GM20431 (cell line): ENCODE results near the gene TBC1D7.

ENCODE experiments used
- in situ Hi-C: fragments of 300-500 bp; cut with MseI, MboI; formaldehyde crosslinking; loops from one replicate; pipeline ENCODE4 v1.15.0; 2020; ENCODE audit warnings: low sequenced_read_pairs; ENCODE audit not compliant: unreplicated experiment

The TBC1D7 gene

DNA sequence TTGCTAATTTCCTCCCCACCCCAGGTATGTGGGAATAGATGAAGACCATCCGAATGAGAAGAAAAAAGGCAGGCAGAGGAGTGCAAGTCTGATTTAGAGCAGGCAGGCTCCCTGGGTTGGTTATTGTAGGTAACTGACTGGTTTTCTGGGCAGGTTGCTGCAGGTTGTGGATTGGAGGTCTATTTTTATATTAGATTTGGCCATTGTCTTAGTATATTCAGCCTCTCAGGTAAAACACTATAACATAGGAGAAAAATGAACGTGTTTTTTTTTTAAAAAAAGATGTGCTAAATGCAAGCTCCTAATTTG, 492 bp upstream of the TBC1D7 start:
- in situ Hi-C loops = loop anchor here (25.0 kb wide), 1 partner anchor 208 kb away; no protein-coding TSS in a partner anchor

DNA sequence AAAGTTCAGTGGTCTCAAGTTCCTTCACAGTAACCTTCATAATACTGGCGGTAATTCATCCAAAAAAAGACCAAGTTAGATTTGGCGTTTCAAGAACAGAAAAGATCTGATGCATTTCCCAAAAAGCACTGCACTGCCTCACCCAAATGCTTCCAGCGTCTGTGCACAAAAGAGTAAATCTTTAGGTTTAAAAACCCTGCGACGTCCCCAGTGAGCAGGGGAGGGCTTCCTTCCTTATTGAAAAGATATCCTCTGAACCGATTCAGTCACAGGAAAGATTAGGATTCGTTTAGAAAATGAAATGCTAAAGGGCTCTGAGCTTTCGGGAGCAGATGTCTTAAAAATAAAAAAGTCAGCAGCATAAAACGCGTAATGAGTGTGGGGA, 654 bp downstream of the TBC1D7 start:
- in situ Hi-C loops = loop anchor here (25.0 kb wide), 1 partner anchor 210 kb away; no protein-coding TSS in a partner anchor

DNA sequence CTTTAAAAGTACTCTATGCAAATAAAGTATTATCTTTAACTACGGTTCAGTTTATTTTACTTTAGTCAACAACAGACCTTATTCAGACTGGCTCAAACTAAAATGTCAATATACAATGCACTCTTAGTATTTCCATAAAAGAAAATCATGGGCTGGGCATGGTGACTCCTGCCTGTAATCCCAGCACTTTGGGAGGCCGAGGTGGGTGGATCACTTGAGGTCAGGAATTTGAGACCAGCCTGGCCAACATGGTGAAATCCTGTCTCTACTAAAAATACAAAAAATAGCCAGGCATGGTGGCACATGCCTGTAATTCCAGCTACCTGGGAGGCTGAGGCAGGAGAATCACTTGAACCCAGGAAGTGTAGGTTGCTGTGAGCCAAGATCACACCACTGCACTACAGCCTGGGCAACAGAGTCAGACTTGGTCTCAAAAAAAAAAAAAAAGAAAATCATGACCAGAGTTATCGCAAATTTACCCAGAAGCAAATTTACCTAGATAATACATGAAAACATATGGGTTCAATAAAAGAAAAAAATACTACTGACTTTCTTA, 2.2 kb downstream of the TBC1D7 start:
- in situ Hi-C loops = loop anchor here (25.0 kb wide), 1 partner anchor 211 kb away; no protein-coding TSS in a partner anchor

DNA sequence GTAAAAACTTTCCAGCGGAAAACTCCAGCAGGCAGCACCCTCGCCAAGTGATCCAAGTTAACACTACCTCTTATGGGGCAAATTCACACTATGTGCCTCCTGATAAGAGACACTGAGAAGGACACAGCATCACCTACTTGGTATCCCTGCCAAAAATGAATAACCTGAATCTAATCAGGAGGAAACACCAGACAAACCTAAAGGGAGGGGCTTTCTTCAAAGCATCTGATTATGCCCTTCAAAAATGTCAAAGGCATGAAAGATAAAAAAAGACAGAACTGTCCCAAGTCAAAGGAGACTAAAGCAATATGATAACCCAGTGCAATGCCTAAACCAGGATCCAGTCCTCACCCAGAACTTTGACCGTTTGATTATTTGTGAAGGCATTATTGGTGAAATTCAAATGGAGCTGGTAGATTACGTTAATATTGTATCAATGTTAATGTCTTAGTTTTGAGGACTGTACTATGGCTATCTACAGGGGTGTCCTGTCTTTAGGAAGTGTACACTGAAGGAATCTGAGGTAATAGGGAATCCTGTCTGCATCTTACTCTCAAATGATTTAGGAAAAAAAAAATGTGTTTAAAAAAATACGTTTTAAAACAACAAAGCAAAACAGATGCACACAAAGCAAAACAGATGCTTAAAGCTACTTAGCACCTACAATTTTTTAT, 8.3 kb downstream of the TBC1D7 start:
- in situ Hi-C loops = no loop called here

DNA sequence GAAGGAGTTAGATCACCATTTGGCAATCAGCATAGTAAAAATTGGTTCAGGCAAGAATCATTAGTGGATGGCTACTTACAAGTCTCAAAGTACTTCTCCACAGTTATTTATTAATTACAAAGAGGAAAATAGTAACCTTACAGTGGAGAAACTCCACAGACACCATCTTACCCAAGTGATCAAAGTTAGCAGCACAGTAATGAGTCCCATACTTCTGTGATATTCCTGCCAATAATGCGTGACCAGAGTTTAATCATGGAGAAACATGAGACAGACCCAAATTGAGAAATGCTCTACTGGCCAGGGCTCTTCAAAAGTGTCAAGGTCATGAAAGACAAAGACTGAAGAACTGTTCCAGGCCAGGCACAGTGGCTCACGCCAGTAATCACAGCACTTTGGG, 9.5 kb downstream of the TBC1D7 start:
- in situ Hi-C loops = no loop called here

DNA sequence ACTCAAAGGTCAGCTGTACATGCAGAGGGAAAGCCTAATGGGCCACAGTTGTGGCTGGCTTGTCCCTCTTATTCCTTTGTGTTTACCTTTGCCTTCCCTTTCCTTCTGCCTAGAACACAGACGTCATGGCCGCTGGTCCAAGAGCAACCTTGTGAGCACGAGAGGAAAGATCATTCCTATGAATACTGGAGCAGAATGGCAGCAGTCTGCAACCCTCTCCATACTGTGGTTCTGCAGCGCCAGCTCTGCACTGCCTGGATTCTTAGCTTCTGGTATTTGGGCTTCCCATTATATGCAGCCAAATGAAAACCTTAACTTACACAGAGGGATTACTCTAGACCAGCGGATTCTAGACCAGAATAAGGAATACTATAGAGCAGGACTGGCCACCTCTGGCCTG, 12.4 kb downstream of the TBC1D7 start:
- in situ Hi-C loops = no loop called here

DNA sequence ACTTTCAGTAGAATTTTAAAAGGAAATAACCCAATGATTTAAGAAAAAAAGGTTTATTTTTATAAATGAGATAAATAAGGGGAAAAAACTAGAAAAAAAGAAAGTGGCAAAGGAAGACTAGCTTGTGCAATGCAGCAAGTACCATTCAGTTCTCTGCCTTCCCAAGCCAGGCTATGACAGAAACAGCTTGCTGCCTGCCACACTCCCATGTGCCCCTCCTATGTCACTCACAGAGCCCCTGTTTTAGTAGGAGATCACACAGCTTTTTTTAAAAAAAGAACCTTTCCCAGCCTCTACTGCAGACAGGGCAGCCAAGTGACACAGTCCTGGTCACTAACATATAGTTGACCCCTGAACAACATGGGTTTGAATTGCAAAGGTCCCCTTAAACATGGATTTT, 13.5 kb downstream of the TBC1D7 start:
- in situ Hi-C loops = no loop called here

DNA sequence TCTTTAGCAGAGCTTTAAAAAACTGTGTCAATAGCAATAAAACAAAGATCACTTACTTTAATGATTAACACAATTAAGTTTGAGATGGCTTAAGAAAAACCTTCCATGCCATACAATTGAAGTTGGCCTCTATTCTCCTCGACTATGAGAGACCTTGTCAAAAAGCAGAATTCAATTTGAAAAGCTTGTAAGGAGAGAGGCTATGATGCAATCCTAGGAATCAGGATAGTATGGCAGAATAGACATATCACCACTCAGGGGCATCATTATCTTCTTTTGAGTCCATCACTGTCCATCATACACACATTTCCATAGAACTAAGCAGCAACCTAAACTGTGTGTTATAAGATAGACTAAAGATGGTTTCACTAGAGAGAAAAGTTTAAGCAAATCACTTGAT, 17.2 kb downstream of the TBC1D7 start:
- in situ Hi-C loops = no loop called here

DNA sequence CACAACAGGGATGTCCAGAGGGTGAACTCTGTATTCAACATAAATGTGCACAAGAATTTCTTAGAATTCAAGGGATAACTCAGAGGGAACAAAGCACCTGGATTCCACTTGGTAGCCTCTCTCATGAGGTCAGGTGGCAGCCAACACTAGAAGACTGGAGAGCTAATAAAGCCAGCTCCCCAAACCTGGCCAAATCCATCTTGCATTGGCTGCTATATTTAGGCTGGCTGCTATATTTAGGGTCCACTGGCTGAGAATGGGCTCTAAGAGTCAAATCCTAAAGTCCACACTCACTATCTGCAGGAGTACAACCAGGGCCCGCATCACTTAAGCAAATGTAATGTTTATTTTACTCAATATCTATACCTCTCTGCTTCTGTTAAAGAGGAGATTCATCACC, 20.0 kb downstream of the TBC1D7 start:
- in situ Hi-C loops = no loop called here

DNA sequence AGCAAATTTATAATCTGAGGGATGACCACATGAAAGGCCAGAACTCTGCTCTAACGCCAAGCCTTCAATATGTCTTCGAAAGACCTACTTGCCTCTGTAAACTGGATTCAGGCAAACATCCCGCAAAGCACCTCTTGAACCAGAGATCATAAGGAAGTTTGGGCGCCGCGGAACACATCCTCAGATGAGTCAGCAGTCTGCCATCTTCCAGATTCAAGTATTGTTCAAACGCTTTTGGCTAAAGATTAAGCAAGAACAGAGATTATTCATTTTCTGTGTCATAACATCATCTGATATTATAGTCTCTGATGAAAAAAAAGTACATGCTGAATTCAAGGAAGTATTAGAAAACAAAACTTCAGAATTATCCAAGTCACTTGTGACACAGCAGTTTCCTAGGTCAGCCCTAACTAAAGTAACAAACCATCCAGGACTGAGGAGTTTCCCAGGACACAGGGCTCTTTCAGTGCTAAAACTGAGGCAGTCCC, 20.8 kb downstream of the TBC1D7 start:
- in situ Hi-C loops = no loop called here

DNA sequence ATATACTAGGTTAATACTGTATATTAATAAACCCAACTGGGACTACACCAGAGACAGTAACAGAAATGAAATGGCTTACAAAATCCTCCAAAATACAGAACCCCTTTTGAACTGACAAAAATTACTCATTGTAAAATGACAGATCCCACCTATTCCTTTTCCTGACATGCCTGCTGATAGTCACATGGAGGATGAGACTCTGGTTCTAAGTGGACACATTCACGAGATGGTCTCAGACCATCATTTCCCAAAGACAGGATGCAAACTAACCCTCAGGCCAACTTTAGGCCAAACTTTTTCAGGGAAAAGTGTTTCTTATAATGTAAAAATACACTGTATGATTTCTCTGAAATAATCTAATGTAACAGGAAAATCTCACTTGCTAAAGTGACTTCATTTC, 22.5 kb downstream of the TBC1D7 start:
- in situ Hi-C loops = no loop called here

DNA sequence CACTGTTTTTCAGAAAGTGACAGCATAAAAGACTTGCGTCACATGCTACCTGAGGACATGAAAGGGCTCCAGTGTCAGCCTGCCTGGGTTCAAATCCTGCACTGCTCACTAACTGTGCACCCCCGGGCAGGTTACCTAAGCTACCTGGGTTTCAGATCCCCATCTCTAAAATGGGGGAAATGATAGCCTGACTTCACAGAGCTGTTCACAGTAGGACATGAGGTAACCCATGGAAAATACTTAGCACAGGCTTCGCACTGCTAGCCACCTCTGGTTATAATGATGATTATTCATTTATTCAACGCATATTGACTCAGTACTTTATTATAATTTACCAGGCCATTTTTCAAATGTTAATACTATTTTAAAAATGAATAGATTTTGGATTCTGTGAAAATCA, 23.0 kb downstream of the TBC1D7 start:
- in situ Hi-C loops = no loop called here

DNA sequence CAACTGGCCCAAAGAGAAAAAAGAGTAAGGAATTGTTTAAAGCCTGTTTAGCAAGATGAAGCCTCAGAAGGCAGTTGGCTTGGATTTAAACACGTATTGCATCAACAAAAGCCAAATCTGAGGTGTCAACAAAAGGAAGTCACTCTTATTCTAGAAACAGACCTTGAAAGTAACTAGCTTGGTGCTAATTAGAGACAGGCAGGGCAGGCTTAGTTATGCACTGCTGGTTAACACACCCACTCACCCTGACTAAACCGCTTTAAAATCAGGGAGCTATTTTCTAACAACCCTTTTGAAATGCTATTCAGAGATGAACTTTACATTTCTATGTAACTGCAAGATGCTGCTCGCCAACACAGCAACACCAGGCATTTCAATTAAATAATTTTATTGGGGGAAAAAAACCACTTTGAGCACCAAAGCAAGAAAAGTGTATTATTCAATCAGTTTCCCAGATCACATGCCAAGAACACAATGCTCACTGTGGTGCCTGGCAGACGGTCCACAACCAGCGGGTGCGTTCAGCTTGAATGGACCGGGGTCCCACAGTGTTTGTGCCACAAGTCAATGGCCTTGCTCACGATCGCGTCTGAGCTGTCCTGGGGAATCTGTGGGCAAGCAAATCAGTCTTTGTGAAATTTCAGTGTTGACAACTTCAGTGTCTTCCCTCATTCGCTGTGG, 23.6 kb downstream of the TBC1D7 start:
- in situ Hi-C loops = no loop called here

DNA sequence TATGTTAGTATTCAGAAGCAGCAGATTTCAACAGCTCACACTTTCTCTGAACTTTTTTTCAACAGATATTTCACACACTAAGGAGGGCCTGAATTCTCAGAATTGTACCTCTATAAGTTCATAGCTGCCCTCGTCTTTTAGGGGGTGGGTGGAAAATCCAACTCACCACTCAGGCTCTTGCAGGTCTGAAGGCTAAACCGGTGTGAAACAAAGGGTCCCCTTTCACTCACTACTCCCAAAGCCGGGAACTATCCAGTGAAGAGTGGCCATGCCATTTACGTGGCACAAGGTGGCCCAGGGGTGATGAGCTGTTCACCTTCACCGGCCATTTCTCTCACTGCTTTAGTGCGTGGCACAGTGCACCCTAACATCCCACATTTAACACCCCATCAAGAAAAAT, 24.2 kb downstream of the TBC1D7 start:
- in situ Hi-C loops = no loop called here

DNA sequence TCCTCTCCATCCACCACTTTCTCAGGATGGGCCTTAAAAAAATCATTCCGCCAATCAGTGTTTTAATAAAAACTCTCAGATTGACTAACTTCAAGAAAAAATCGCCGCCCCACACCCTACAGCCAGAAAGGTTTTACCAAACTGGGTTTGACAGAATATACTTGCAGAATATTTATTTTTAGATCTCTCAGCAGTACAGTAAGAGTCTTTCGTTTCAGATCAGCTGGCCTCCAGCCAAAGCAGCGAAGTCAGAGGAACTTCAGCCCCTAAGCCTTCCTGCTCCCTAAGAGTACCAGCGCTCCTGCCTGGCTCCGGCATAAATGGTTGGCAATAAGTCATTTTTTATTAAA, 24.7 kb downstream of the TBC1D7 start:
- in situ Hi-C loops = no loop called here

DNA sequence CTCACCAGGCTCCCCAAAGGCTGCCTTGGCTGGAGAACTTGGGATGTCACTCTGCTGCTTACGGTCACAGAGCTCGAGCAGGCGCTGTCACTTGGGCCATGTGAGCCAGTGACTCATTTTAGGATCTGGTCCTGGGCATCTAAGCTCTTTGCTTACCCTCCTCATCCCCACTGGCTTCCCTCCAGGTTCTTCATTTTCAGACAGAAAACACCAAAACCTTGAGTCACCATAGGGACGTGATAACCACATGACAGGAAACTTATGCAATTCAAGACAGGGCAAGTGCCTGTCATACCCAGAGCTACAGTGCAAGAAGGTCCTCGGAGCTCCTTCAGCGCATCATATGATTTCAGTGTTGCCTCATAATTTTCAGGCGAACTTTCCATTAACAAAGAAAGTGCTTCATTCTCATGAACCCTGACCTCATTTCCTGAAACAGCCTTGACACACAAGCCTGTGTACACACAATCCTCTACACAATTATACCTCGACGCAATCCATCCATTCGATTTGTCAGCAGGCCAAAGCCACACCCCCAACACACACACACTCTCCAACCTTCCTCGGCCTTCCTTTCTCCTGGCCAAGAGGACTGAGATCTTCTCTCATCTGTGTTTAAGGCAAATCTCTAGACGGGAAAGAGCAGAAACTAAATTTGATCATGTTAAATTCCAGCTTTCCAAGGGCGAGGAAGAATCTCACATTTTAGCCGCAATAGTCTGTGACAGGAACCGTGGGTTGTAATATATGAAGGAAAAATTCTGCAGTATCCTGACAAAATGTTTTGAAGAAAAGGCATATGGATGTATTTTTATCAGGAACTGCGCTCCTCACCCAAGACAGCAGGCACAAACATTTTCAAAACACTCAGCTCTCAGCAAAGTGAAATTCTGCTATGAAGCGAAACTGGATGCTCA, 25.3 kb downstream of the TBC1D7 start:
- in situ Hi-C loops = no loop called here

DNA sequence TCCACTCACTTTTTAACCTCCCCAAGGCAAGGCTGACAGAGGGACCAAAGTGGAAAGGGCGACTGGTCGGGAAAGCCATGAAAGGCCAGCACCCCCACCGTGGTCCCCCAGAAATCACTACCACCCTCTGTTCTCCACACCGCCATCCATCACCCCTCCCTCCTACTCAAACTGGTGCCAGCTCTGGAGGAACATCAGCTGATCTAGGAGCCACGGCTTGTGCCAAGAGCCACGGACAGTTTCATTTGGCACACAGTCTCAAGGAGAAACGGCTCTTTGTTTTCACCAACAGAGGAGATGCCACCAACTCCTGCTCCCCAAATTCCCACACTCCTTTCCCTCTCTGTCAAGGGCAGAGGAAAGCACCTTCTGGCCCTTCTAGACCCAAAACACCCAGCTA, 26.0 kb downstream of the TBC1D7 start:
- in situ Hi-C loops = no loop called here

DNA sequence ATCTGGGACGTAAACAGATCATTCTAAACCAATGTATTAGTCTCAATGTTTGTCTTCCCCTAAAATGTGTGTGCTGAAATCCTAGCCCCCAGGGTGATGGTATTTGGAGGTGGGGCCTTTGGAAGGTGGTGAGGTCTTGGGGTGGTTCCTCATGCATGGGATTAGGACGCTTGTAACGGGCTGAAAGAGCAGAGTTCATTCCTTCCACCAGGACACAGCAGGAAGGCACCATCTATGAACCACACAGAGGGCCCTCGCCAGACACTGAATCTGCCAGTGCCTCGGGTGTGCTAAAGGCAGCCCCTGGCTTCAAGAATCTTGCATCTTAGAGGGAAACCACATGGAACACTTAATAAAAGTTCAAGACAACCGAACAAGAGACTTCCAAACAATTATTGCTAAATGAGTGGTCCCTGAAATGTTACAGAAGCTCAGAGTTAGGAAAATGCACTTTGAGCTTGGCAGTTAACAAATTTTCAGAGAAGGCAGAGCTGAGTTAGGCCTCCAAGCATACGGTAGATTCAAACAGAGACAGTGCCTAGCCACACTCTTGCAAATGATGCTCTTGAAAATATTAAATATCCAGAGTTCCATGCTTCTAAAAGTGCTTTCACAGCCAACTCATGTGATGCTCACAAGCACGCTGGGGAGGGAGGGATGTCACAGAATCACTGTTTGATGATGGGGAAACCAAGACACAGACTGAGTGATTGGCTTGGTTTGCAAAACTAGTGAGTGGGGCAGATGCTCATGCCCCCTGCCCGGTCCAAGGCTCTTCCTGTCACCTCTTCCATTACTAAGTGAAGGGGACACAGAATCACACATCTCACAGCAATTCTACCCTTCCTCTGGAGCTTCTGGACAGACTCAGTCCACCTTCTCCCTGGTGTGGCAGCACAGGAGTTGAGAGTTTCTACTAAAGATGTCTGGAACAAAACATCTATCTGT, 27.4 kb downstream of the TBC1D7 start:
- in situ Hi-C loops = no loop called here

DNA sequence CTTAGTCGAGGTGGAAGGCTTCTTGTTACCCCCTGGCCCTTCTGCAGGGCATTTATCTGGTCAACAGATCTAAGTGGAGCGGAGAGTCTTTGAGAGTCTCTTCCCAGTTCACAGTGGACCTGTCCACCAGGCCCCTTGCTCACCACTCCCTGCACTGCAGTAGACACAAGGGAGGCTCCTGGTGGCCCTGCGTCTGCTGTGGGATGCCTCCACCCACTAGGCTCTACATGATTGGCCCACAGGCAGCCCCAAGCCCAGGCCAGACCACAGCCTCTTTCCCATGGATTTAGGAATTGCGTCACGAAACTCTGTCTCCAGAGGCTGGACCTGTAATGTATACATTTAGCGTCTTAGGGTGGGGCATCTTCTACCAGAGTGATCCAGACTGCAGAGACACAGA, 28.4 kb downstream of the TBC1D7 start:
- in situ Hi-C loops = no loop called here

DNA sequence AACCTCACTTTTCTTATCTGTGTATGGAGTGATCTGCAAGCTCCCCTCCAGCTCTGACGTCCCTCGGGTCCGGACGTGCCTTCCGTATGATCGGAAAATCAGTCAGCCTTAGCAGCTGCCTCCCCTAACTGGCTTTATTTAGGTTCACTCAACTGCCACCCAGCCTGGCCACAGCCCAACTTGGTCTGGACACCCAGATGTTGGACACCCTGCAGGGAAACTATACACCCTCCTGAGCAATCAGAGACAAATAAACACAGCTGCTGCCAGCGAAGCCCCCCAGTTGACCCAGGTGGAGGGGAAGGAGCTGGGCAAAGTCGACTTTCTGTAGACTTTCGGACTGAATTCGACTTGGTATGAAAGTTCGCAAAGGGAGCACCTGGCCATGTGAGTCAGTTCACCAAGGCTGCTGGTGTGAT, 28.9 kb downstream of the TBC1D7 start:
- in situ Hi-C loops = no loop called here
